OCI-LY3 (cell line): ENCODE measurements around the gene YTHDC1.
A peak's percentile ranks its signal among the peaks of the same experiment; 100 is the strongest.

Experiments used
- H2AFZ ChIP-seq: fragments of 200-600, 300-600 bp; shearing (Covaris generic); 2 replicates; pipeline ENCODE4 v1.6.0; 2014; ENCODE audit warnings: antibody characterized with exemption, low read depth, low read length
- H3K27ac ChIP-seq: fragments of 200-600, 300-600 bp; sonication (generic); 2 replicates; pipeline ENCODE4 v1.5.1; 2014; ENCODE audit warnings: mild to moderate bottlenecking, low read length, moderate library complexity, mixed read lengths
- H3K27me3 ChIP-seq: fragments of 200-600, 300-600 bp; sonication (generic); 2 replicates; pipeline ENCODE4 v1.6.1; 2014; ENCODE audit warnings: low read depth, low read length, mixed read lengths
- H3K36me3 ChIP-seq: fragments of 200-600, 300-600 bp; sonication (generic); replicated peaks from 2 replicates; pipeline ENCODE3; 2014; ENCODE audit warnings: low read depth, low read length, mixed read lengths
- H3K4me1 ChIP-seq: fragments of 300-600, 200-600 bp; sonication (generic); 2 replicates; pipeline ENCODE4 v1.6.1; 2014; ENCODE audit warnings: low read length, mixed read lengths
- H3K4me2 ChIP-seq: fragments of 200-600, 300-600 bp; sonication (generic); 2 replicates; pipeline ENCODE4 v1.6.1; 2014; ENCODE audit warnings: low read length, mixed read lengths
- H3K4me3 ChIP-seq: fragments of 300-600, 200-600 bp; sonication (generic); 2 replicates; pipeline ENCODE4 v1.5.1; 2014; ENCODE audit warnings: antibody characterized with exemption, mild to moderate bottlenecking, low read length, moderate library complexity
- H3K79me2 ChIP-seq: fragments of 300-600, 200-600 bp; shearing (Covaris generic); 2 replicates; pipeline ENCODE4 v1.6.1; 2014; ENCODE audit warnings: mild to moderate bottlenecking, low read length, mixed read lengths
- H3K9ac ChIP-seq: fragments of 300-600, 200-600 bp; shearing (Covaris generic); 2 replicates; pipeline ENCODE4 v1.6.0; 2014; ENCODE audit warnings: mild to moderate bottlenecking, low read length, moderate library complexity
- H3K9me3 ChIP-seq: fragments of 200-600, 300-600 bp; shearing (Covaris generic); 2 replicates; pipeline ENCODE4 v1.6.1; 2014; ENCODE audit warnings: low read length, mixed read lengths; ENCODE audit not compliant: insufficient read depth
- H4K20me1 ChIP-seq: fragments of 200-600, 300-600 bp; sonication (generic); 2 replicates; pipeline ENCODE4 v1.6.1; 2016; ENCODE audit warnings: low read length, mixed read lengths; ENCODE audit not compliant: insufficient read depth
- CTCF ChIP-seq: fragments of 200-600, 300-600 bp; sonication (generic); IDR thresholded peaks from 2 replicates; pipeline ENCODE4 v1.5.1; 2014; ENCODE audit warnings: antibody characterized with exemption, low read length, low read depth
- EZH2phosphoT487 ChIP-seq: fragments of 200-600 bp; shearing (Covaris generic); IDR thresholded peaks from 2 replicates; pipeline ENCODE4 v1.6.1; 2018; ENCODE audit warnings: antibody characterized with exemption, mixed run types, low read depth

The YTHDC1 gene

GRCh38 chr4:68358988-68359387 is 9.1 kb upstream of the YTHDC1 start:
- peaks cover 5% of the 10 kb centered on the region; the same call in 1 of the 2 replicates for H3K4me1 ChIP-seq
- H3K27me3 ChIP-seq = no peaks in the 10 kb centered on the region
- no peaks in the 10 kb centered on the region for H3K9me3 ChIP-seq
- TF ChIP-seq EZH2phosphoT487 (no peak), CTCF (no peak)
- H3K36me3 ChIP-seq = no peaks in the 10 kb centered on the region
- H3K9ac ChIP-seq = no peak overlapping the region
- no peaks in the 10 kb centered on the region for H3K79me2 ChIP-seq
- H3K4me2 ChIP-seq = peak overlapping the region; percentile 6; the same call in 1 of the 2 replicates
- H3K27ac ChIP-seq = no peak overlapping the region
- peak overlapping the region; percentile 90; the same call in 1 of the 2 replicates for H2AFZ ChIP-seq
- H3K4me3 ChIP-seq = no peak overlapping the region
- H4K20me1 ChIP-seq = no peaks in the 10 kb centered on the region

- Histone ChIP-seq H3K27me3 (no peaks in the 10 kb centered on the region), H3K9ac (no peak overlapping the region), H3K4me1 (peaks cover 10% of the 10 kb centered on the region), H3K79me2 (peaks cover 21% of the 10 kb centered on the region), H4K20me1 (peaks cover 13% of the 10 kb centered on the region), H2AFZ (no peak overlapping the region), H3K4me3 (no peak overlapping the region), H3K4me2 (no peak overlapping the region), H3K27ac (no peak overlapping the region), H3K9me3 (no peaks in the 10 kb centered on the region), H3K36me3 (no peaks in the 10 kb centered on the region)
- no peak for TF ChIP-seq CTCF
- no peak for TF ChIP-seq EZH2phosphoT487
Observed at GRCh38 chr4:68352791-68353190, 2.9 kb upstream of the YTHDC1 start.

- peaks cover 27% of the 10 kb centered on the region for H3K4me1 ChIP-seq
- peaks cover 47% of the 10 kb centered on the region for H4K20me1 ChIP-seq
- H3K9me3 ChIP-seq = no peaks in the 10 kb centered on the region
- TF ChIP-seq EZH2phosphoT487 (no peak), CTCF (no peak)
- peak overlapping the region; percentile 97 for H3K9ac ChIP-seq
- H3K27me3 ChIP-seq = no peaks in the 10 kb centered on the region
- peaks cover 56% of the 10 kb centered on the region for H3K79me2 ChIP-seq
- H3K27ac ChIP-seq = peak overlapping the region; percentile 76
- no peak overlapping the region for H2AFZ ChIP-seq
- H3K4me3 ChIP-seq = peak overlapping the region; percentile 94
- peaks cover 10% of the 10 kb centered on the region for H3K36me3 ChIP-seq
- H3K4me2 ChIP-seq = peak overlapping the region; percentile 97
Observed at GRCh38 chr4:68349279-68349648, 626 bp downstream of the YTHDC1 start.

GRCh38 chr4:68348577-68348976 is 1.3 kb downstream of the YTHDC1 start:
- Histone ChIP-seq H2AFZ (no peak overlapping the region), H4K20me1 (peaks cover 54% of the 10 kb centered on the region), H3K79me2 (peaks cover 63% of the 10 kb centered on the region), H3K27ac (peak overlapping the region; percentile 76), H3K9me3 (no peaks in the 10 kb centered on the region), H3K4me2 (peak overlapping the region; percentile 97), H3K4me3 (peak overlapping the region; percentile 94), H3K27me3 (no peaks in the 10 kb centered on the region), H3K9ac (peak overlapping the region; percentile 97), H3K36me3 (peaks cover 12% of the 10 kb centered on the region), H3K4me1 (peaks cover 27% of the 10 kb centered on the region)
- TF ChIP-seq CTCF (no peak), EZH2phosphoT487 (no peak)
